GM13977 (cell line): ENCODE results near the gene B4GALT4.

Experiments
- DNase-seq: peaks from one replicate; pipeline ENCODE4 v3.0.0; 2012; ENCODE audit warnings: low spot score
- in situ Hi-C: fragments of 300-500 bp; cut with MboI; formaldehyde crosslinking; loops from one replicate; pipeline ENCODE4 v1.12.0; 2022; ENCODE audit warnings: low sequenced_read_pairs, low pct_unique_long_range_greater_than_20kb, mixed read lengths, inconsistent platforms; ENCODE audit not compliant: unreplicated experiment
- TF ChIP-seq, protein P1 (sequence below): IDR thresholded peaks from 2 replicates; pipeline ENCODE4 v1.5.1; 2012; ENCODE audit warnings: mild to moderate bottlenecking, control low read depth; ENCODE audit not compliant: insufficient read depth; ENCODE audit errors: extremely low read depth, missing control alignments

B4GALT4 gene

DNA sequence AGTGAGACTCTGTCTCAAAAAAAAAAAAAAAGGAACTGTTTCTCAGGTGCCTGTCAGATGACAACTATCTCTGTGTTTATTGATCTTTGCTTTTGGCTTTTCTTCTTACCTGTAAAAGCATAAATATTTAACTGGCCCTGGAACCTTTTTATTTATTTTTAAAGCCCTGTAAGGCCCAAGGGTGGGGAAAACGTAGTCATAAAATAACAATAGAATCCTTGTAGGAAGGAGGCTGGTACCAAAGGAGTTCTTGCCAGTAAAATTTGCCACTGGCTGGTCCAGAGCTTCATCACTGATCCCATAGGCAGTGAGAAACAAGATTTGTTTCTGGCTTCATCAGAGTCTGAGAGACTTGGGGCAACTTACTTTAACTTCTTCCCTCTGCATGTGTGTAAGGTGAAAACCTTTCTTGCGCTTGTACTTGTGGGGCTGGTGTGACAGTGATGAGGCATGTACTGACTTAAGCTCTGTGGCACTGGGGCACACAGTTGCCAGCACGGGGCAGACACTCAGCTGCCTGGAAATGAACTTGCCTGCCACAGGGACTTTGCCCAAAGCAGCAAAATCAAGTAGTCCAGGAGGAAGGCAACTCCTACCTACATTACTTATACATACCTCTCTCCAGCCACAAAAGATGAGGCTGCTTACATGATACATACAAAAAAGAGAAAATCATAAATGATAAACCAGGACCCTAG lies 19.6 kb downstream of the B4GALT4 start:
- in situ Hi-C loops = no loop called here
- TF ChIP-seq, protein P1, sequence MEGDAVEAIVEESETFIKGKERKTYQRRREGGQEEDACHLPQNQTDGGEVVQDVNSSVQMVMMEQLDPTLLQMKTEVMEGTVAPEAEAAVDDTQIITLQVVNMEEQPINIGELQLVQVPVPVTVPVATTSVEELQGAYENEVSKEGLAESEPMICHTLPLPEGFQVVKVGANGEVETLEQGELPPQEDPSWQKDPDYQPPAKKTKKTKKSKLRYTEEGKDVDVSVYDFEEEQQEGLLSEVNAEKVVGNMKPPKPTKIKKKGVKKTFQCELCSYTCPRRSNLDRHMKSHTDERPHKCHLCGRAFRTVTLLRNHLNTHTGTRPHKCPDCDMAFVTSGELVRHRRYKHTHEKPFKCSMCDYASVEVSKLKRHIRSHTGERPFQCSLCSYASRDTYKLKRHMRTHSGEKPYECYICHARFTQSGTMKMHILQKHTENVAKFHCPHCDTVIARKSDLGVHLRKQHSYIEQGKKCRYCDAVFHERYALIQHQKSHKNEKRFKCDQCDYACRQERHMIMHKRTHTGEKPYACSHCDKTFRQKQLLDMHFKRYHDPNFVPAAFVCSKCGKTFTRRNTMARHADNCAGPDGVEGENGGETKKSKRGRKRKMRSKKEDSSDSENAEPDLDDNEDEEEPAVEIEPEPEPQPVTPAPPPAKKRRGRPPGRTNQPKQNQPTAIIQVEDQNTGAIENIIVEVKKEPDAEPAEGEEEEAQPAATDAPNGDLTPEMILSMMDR = no peak
- DNase-seq = no peak

DNA sequence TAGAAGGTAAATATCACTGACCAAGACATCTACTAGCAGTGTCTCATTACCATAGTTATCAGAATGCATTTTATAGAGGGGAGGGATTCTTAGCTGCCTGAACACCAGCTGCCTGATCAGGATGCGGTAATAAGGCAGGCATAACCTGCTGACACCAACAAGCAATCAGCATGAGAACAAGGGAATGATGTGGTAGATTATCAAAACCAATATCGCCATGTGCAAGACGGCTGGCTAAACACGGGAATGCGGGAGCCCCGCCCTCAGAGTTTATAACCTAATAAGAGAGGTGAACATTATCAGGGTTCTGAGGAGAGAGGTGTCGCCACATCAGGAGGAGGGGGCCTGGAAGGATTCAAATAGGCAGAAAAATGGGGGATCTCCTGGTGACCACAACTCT lies 20.5 kb downstream of the B4GALT4 start:
- in situ Hi-C loops = no loop called here
- TF ChIP-seq, protein P1 = no peak
- DNase-seq = no peak

DNA sequence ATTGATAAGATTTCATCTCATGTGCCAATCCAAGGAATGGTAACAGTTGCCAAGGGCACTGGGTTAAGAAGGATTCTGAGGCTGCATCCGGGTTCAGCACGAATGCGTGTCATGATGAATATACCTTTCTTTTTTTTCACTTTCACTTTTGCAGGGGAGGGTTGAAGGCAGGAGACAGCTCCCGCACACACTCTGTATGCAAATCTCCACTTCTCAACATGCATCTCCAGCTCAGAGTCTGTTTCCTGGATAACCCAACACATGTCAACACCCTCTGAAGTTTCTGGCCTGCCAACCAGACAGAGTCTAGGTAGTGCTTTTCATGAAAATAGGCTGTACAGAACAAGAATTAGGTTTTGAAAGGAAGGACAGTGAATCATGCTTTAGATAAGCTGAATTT lies 21.6 kb downstream of the B4GALT4 start:
- TF ChIP-seq, protein P1 = no peak
- peak; percentile 67 for DNase-seq
- in situ Hi-C loops = no loop called here

DNA sequence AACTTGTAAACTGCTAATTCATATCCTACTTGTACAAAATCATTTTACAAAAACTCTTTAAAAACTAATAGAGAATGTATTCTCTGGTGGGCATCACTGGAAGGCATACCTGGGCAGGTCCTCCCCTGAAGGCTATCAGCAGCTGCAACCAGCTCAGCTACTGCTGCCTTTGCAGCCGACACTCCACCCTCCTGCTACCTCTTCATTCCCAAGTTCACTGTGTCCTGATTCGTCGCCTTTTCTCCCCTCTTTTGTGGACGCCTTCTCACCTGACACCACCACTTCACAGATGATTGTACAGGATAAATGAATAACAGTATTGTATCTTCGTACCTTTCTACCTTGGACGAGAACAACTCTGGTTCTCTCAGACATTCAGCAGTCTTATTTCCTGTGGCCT lies 28.9 kb downstream of the B4GALT4 start:
- in situ Hi-C loops = no loop called here
- TF ChIP-seq, protein P1 = no peak
- DNase-seq = no peak

DNA sequence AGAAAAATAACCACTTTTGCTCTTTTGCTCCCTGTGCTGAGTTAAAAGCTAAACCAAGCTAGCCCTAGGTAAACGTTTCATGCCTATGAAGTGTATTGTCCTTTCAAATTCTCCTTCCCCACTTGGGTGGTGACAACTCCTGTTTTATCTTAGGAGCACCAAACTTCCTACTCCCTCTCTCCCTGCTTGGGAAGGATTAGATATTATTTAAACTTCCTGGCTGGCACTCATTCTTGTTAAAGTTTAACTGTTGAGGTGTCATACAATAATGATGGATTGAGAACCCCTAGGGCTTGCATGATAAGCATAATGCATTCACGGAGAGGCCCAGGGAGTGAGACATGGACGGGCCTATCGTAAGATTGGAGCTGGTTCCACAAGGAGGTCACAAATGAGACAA lies 29.5 kb downstream of the B4GALT4 start:
- no peak for DNase-seq
- in situ Hi-C loops = no loop called here
- TF ChIP-seq, protein P1 = no peak

DNA sequence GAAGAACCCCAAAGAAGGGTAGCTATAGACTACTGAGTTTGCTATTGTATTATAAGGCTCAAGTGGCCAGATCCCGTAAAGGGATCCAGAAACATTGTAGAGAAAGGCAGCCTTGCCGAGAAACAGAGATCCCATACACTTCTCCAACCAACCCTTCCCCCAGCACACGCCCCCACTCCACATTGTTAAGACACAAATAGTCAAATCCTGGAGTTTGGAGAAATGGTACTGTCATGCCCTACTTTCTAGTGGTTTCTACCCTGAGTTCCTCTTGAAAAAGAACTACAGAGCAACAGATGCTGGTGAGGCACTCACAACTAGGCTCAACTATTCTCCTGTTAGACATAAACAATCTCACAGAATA lies 33.2 kb downstream of the B4GALT4 start:
- no peak for DNase-seq
- in situ Hi-C loops = no loop called here
- TF ChIP-seq, protein P1 = no peak
